Measurements from ENCODE around the gene MED13.

Gene MED13

GRCh38 chr17:62090021-62090824 lies 25.1 kb upstream of the MED13 start:
- no peak for TF ChIP-seq CTCF (IDR thresholded peaks at IDR 0.05; ENCODE audit: control insufficient read depth, extremely low read depth, insufficient read depth)
- no peak for DNase-seq (ENCODE audit: low read depth)
- no peak overlapping the region for H3K4me3 ChIP-seq (ENCODE audit: low read depth, low read length)

- DNase-seq (ENCODE audit: low read depth), result no peak
- H3K4me3 ChIP-seq (ENCODE audit: low read depth, low read length), result no peak overlapping the region
- TF ChIP-seq CTCF (IDR thresholded peaks at IDR 0.05; ENCODE audit: control insufficient read depth, extremely low read depth, insufficient read depth), result no peak
Observed at GRCh38 chr17:62089334-62089733, 24.3 kb upstream of the MED13 start.

GRCh38 chr17:62086737-62087136 lies 21.7 kb upstream of the MED13 start:
- no peak for DNase-seq (ENCODE audit: low read depth)
- no peak overlapping the region for H3K4me3 ChIP-seq (ENCODE audit: low read depth, low read length)
- TF ChIP-seq CTCF (IDR thresholded peaks at IDR 0.05; ENCODE audit: control insufficient read depth, extremely low read depth, insufficient read depth), result no peak

- H3K4me3 ChIP-seq (ENCODE audit: low read depth, low read length), result no peak overlapping the region
- TF ChIP-seq CTCF (IDR thresholded peaks at IDR 0.05; ENCODE audit: control insufficient read depth, extremely low read depth, insufficient read depth), result no peak
- DNase-seq (ENCODE audit: low read depth), result no peak
Observed at GRCh38 chr17:62085511-62086408, 20.7 kb upstream of the MED13 start.

GRCh38 chr17:62084585-62084984 lies 19.5 kb upstream of the MED13 start:
- no peak for TF ChIP-seq CTCF (IDR thresholded peaks at IDR 0.05; ENCODE audit: control insufficient read depth, extremely low read depth, insufficient read depth)
- no peak for DNase-seq (ENCODE audit: low read depth)
- H3K4me3 ChIP-seq (ENCODE audit: low read depth, low read length), result no peak overlapping the region

- no peak for DNase-seq (ENCODE audit: low read depth)
- no peak for TF ChIP-seq CTCF (IDR thresholded peaks at IDR 0.05; ENCODE audit: control insufficient read depth, extremely low read depth, insufficient read depth)
- no peak overlapping the region for H3K4me3 ChIP-seq (ENCODE audit: low read depth, low read length)
Observed at GRCh38 chr17:62083651-62084050, 18.6 kb upstream of the MED13 start.
